ENCODE results near the gene LAPTM5.

- TF ChIP-seq CTCF (IDR thresholded peaks at IDR 0.05; ENCODE audit: insufficient read depth, low read depth, low read length) (no peak), EZH2 (IDR thresholded peaks at IDR 0.05; ENCODE audit: insufficient read depth, low read length) (no peak)
Measured at GRCh38 chr1:30693366-30693765, 64.2 kb downstream of the LAPTM5 start.
